Mesenchymal stem cell (in vitro differentiated cells and primary cell): Measurements from ENCODE around the gene PPIB. TPM values are rescaled to one million over a fixed set of nuclear protein-coding genes. Genes with fewer than 3 reads are reported as not detected.
A peak's percentile ranks its signal among the peaks of the same experiment; 100 is the strongest.

Experiments used
- DNase-seq: peaks from one replicate; pipeline ENCODE4 v3.0.0-alpha.2; 2013
- H2AFZ ChIP-seq: one replicate; pipeline ENCODE4 v1.6.1; 2013; ENCODE audit warnings: low read depth, mild to moderate bottlenecking, control low read depth, inconsistent platforms, low read length, moderate library complexity
- H2AK5ac ChIP-seq: 2 replicates; pipeline ENCODE4 v1.6.1; 2013; ENCODE audit warnings: low read length, moderate library complexity, mild to moderate bottlenecking, inconsistent platforms; ENCODE audit not compliant: severe bottlenecking
- H2BK120ac ChIP-seq: one replicate; pipeline ENCODE4 v1.6.1; 2013; ENCODE audit warnings: low read depth, mild to moderate bottlenecking, inconsistent platforms, low read length, moderate library complexity
- H2BK12ac ChIP-seq, 2 experiments: one replicate each; pipeline ENCODE4 v1.6.1; 2013; ENCODE audit warnings: inconsistent platforms in 2 of 2, low read length in 2 of 2, mild to moderate bottlenecking in 2 of 2, moderate library complexity in 2 of 2, control low read depth in 1 of 2
- H2BK15ac ChIP-seq: one replicate; pipeline ENCODE4 v1.6.1; 2013; ENCODE audit warnings: mild to moderate bottlenecking, low read depth, inconsistent platforms; ENCODE audit not compliant: poor library complexity, severe bottlenecking
- H2BK5ac ChIP-seq: 2 replicates; pipeline ENCODE4 v1.6.1; 2013; ENCODE audit warnings: low read depth, mild to moderate bottlenecking, low read length, control low read depth, inconsistent platforms; ENCODE audit not compliant: poor library complexity, severe bottlenecking
- H3K14ac ChIP-seq, 2 experiments: one replicate each; pipeline ENCODE4 v1.6.1; 2013; ENCODE audit warnings: inconsistent platforms in 2 of 2, low read length in 2 of 2, control low read depth in 1 of 2, mild to moderate bottlenecking in 1 of 2, moderate library complexity in 1 of 2
- H3K18ac ChIP-seq, 2 experiments: one replicate each; pipeline ENCODE4 v1.6.1; 2013; ENCODE audit warnings: inconsistent platforms in 2 of 2, low read length in 2 of 2, control low read depth in 1 of 2, low read depth in 1 of 2, mild to moderate bottlenecking in 1 of 2
- H3K23ac ChIP-seq, 2 experiments: one replicate each; pipeline ENCODE4 v1.6.1; 2013; ENCODE audit warnings: inconsistent platforms in 2 of 2, low read length in 2 of 2, mild to moderate bottlenecking in 2 of 2, moderate library complexity in 2 of 2, control low read depth in 1 of 2
- H3K27ac ChIP-seq: 2 replicates; pipeline ENCODE4 v1.5.1; 2013; ENCODE audit warnings: mild to moderate bottlenecking, moderate library complexity, low read length, control low read depth, inconsistent platforms; ENCODE audit not compliant: poor library complexity, severe bottlenecking
- H3K27me3 ChIP-seq, 2 experiments: 2 replicates each; pipeline versions ENCODE4 v1.6.1 to v1.7.0; 2013; ENCODE audit warnings: low read length in 2 of 2, mild to moderate bottlenecking in 2 of 2, moderate library complexity in 2 of 2, control low read depth in 1 of 2, inconsistent platforms in 1 of 2; ENCODE audit not compliant: control insufficient read depth in 1 of 2, insufficient read depth in 1 of 2
- H3K36me3 ChIP-seq, 2 experiments: 2 replicates each; pipeline versions ENCODE4 v1.6.1 to v1.7.0; 2013; ENCODE audit warnings: low read length in 2 of 2, control low read depth in 1 of 2, inconsistent platforms in 1 of 2, low read depth in 1 of 2, mild to moderate bottlenecking in 1 of 2; ENCODE audit not compliant: insufficient read depth in 2 of 2, control insufficient read depth in 1 of 2
- H3K4ac ChIP-seq, 2 experiments: one replicate each; pipeline ENCODE4 v1.6.1; 2013; ENCODE audit warnings: inconsistent platforms in 2 of 2, low read length in 2 of 2, mild to moderate bottlenecking in 2 of 2, moderate library complexity in 2 of 2, control low read depth in 1 of 2, low read depth in 1 of 2
- H3K4me1 ChIP-seq: 2 replicates; pipeline ENCODE4 v1.6.1; 2013; ENCODE audit warnings: low read depth, low read length, control low read depth; ENCODE audit not compliant: control insufficient read depth, insufficient read depth
- H3K4me2 ChIP-seq: 2 replicates; pipeline ENCODE4 v1.6.1; 2013; ENCODE audit warnings: low read length, mild to moderate bottlenecking, inconsistent platforms; ENCODE audit not compliant: poor library complexity, severe bottlenecking
- H3K4me3 ChIP-seq, 2 experiments: 2 replicates each; pipeline versions ENCODE4 v1.5.1 to v1.7.0; 2013; ENCODE audit warnings: low read length in 2 of 2, mild to moderate bottlenecking in 2 of 2, control low read depth in 1 of 2, low read depth in 1 of 2; ENCODE audit not compliant: insufficient read depth in 1 of 2
- H3K79me1 ChIP-seq: replicated peaks from 2 replicates; pipeline ENCODE4 v1.6.1; 2013; ENCODE audit warnings: mild to moderate bottlenecking, control low read depth, low read length, inconsistent platforms; ENCODE audit not compliant: poor library complexity, severe bottlenecking
- H3K9ac ChIP-seq: 2 replicates; pipeline ENCODE4 v1.7.0; 2013; ENCODE audit warnings: mild to moderate bottlenecking, low read length, moderate library complexity
- H3K9me3 ChIP-seq: 2 replicates; pipeline ENCODE4 v1.7.0; 2013; ENCODE audit warnings: mild to moderate bottlenecking, low read length; ENCODE audit not compliant: control insufficient read depth
- H4K8ac ChIP-seq: one replicate; pipeline ENCODE4 v1.6.1; 2013; ENCODE audit warnings: inconsistent platforms, mild to moderate bottlenecking, low read length, moderate library complexity
- H4K91ac ChIP-seq: one replicate; pipeline ENCODE4 v1.6.1; 2013; ENCODE audit warnings: mild to moderate bottlenecking, low read length, inconsistent platforms
- WGBS: methylation state at CpG from one replicate; pipeline ENCODE4 v1.1.7; 2013; ENCODE audit warnings: mixed read lengths; 5-methylcytosine and 5-hydroxymethylcytosine counted together
- polyA plus RNA-seq, 2 experiments: library from polyadenylated mRNA; stranded (reverse); fragments of 200-250 nt; gene quantifications; one replicate each; pipeline ENCODE4 v1.2.3, GENCODE V29; 2013

PPIB gene
- 1,096 TPM for polyA plus RNA-seq (2013, experiment 1 of 2)
- 1,075 TPM for polyA plus RNA-seq (2013, experiment 2 of 2)

- Histone ChIP-seq H3K4me2 (peak within 1 kb of the TSS; percentile 73), H4K8ac (peak within 1 kb of the TSS; percentile 97), H3K36me3 (peaks cover 30 to 33% of the 10 kb centered on the region in 2 experiments), H3K27me3 (no peaks in the 10 kb centered on the region), H3K4me3 (peak within 1 kb of the TSS; percentile 97 to 98), H3K18ac (peak within 1 kb of the TSS; percentile 98 to 99), H3K4me1 (peaks cover 25% of the 10 kb centered on the region), H2BK15ac (no peak within 1 kb of the TSS), H3K9ac (peak within 1 kb of the TSS; percentile 99), H3K79me1 (peaks cover 10% of the 10 kb centered on the region), H2BK5ac (no peak within 1 kb of the TSS), H3K4ac (peak within 1 kb of the TSS; percentile 89 to 99), H3K23ac (no peak within 1 kb of the TSS), H2AK5ac (no peak within 1 kb of the TSS), H3K9me3 (no peaks in the 10 kb centered on the region), H3K27ac (peak within 1 kb of the TSS; percentile 94), H3K14ac (peak within 1 kb of the TSS in 1 of 2 experiments; percentile 94), H4K91ac (peak within 1 kb of the TSS; percentile 91), H2BK12ac (peak within 1 kb of the TSS in 1 of 2 experiments; percentile 35), H2AFZ (peak within 1 kb of the TSS; percentile 86), H2BK120ac (peak within 1 kb of the TSS; percentile 59)
- WGBS: under 1% methylated on average over 54 of the region's 69 CpGs
- DNase-seq: peak; percentile 98
Observed at GRCh38 chr15:64162869-64163658, at the start of gene PPIB. Gene PPIB, minus strand, starts transcription at chr15:64163022. Its CDS starts 36 bp downstream, at chr15:64162986.

GRCh38 chr15:64211696-64212095 is 48.9 kb upstream of the PPIB start:
- peaks cover 21% of the 10 kb centered on the region for H3K79me1 ChIP-seq
- H2BK12ac ChIP-seq: no peak overlapping the region
- no peak overlapping the region for H3K4me3 ChIP-seq
- no peak overlapping the region for H2BK5ac ChIP-seq
- H2AFZ ChIP-seq: no peak overlapping the region
- H3K4me2 ChIP-seq: no peak overlapping the region
- no peak overlapping the region for H3K14ac ChIP-seq
- H3K36me3 ChIP-seq: peaks cover 2 to 49% of the 10 kb centered on the region in 2 experiments
- no peaks in the 10 kb centered on the region for H3K4me1 ChIP-seq
- H4K8ac ChIP-seq: no peak overlapping the region
- H3K9me3 ChIP-seq: no peaks in the 10 kb centered on the region
- H3K4ac ChIP-seq: no peak overlapping the region
- H2BK120ac ChIP-seq: no peak overlapping the region
- H3K23ac ChIP-seq: no peak overlapping the region
- H3K9ac ChIP-seq: no peak overlapping the region
- no peak overlapping the region for H2BK15ac ChIP-seq
- WGBS: 90% methylated on average over 2 of the region's 2 CpGs
- H3K18ac ChIP-seq: no peak overlapping the region
- no peaks in the 10 kb centered on the region for H3K27me3 ChIP-seq
- no peak for DNase-seq
- no peak overlapping the region for H3K27ac ChIP-seq
- H4K91ac ChIP-seq: no peak overlapping the region
- H2AK5ac ChIP-seq: no peak overlapping the region

- Histone ChIP-seq H2AK5ac (no peak overlapping the region), H3K9me3 (no peaks in the 10 kb centered on the region), H3K27ac (no peak overlapping the region), H3K4me3 (no peak overlapping the region), H2BK5ac (no peak overlapping the region), H3K9ac (peak overlapping the region; percentile 20), H3K4ac (no peak overlapping the region), H3K18ac (no peak overlapping the region), H3K4me1 (no peaks in the 10 kb centered on the region), H3K79me1 (peaks cover 17% of the 10 kb centered on the region), H3K14ac (no peak overlapping the region), H2BK12ac (no peak overlapping the region), H2BK120ac (no peak overlapping the region), H3K27me3 (no peaks in the 10 kb centered on the region), H3K4me2 (no peak overlapping the region), H2AFZ (no peak overlapping the region), H4K91ac (no peak overlapping the region), H4K8ac (no peak overlapping the region), H3K36me3 (peaks cover 2 to 44% of the 10 kb centered on the region in 2 experiments), H3K23ac (no peak overlapping the region), H2BK15ac (no peak overlapping the region)
- WGBS: 84% methylated on average over 2 of the region's 2 CpGs
- no peak for DNase-seq
Observed at GRCh38 chr15:64210371-64210770, 47.5 kb upstream of the PPIB start.

GRCh38 chr15:64209680-64210334 is 47.0 kb upstream of the PPIB start:
- peak; percentile 57 for DNase-seq
- no peaks in the 10 kb centered on the region for H3K9me3 ChIP-seq
- H3K27me3 ChIP-seq: no peaks in the 10 kb centered on the region
- H3K4me1 ChIP-seq: no peaks in the 10 kb centered on the region
- 100% methylated on average over 1 of the region's 3 CpGs for WGBS
- no peak overlapping the region for H3K23ac ChIP-seq
- no peak overlapping the region for H2BK12ac ChIP-seq
- no peak overlapping the region for H4K91ac ChIP-seq
- no peak overlapping the region for H2AFZ ChIP-seq
- H3K4me2 ChIP-seq: no peak overlapping the region
- H4K8ac ChIP-seq: no peak overlapping the region
- H2BK5ac ChIP-seq: no peak overlapping the region
- no peak overlapping the region for H3K18ac ChIP-seq
- peaks cover 2 to 48% of the 10 kb centered on the region in 2 experiments for H3K36me3 ChIP-seq
- H3K27ac ChIP-seq: no peak overlapping the region
- H3K79me1 ChIP-seq: peaks cover 17% of the 10 kb centered on the region
- H2BK15ac ChIP-seq: no peak overlapping the region
- no peak overlapping the region for H2BK120ac ChIP-seq
- peak overlapping the region; percentile 20 for H3K9ac ChIP-seq
- no peak overlapping the region for H3K4ac ChIP-seq
- H3K4me3 ChIP-seq: no peak overlapping the region
- no peak overlapping the region for H3K14ac ChIP-seq
- H2AK5ac ChIP-seq: no peak overlapping the region
